Cerebellar nuclear complex (tissue), 1 donor: ENCODE measurements around the gene TIGD1.
"Not testable (repeated sequence)": the region's sequence is repeated elsewhere in the genome, so short reads cannot be mapped to it uniquely, and the experiment has no call there.

Experiments used
- DNase-seq, 2 experiments: peaks; one replicate each; lab custom pipeline; 2025; lab: John Stamatoyannopoulos, UW

The TIGD1 gene

DNA sequence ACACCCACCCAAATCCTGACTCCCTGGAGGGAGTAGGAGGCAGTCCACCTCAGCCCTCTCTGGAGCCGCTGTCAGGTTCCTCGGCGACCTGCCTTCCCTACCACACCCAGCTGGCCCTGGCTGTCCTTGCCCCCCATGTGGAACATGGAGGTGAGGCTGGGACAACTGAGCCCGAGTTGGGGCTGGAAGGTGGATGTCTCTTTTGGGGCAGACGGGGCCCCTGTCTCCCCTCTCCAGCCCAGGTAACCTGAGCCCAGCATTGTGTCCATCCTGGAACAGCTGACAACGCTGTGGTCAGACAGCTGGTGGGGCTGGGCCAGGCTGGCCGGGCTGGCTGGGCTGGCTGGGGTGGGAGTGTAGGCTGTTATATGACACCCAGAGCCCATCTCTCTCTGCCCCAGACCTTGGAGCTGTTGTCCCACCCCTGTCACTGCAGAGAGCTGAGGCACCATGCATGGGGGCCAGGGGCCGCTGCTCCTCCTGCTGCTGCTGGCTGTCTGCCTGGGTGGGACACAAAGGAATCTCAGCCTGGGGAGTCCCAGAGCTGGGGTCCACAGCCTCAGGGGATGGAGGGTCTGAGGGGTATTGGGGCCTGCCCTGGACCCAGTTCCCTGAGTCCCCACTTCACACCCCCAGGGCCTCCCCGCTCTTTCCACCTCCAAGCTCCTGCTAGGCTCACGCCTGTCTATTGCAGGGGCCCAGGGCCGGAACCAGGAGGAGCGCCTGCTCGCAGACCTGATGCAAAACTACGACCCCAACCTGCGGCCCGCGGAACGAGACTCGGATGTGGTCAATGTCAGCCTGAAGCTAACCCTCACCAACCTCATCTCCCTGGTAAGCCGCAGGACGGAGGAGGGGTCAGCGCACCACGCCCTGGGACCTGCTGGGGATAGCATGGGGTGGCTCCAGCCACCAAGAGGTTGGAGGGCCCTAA lies 10.8 kb downstream of the TIGD1 start, which contains the start of gene CHRNG:
TSS of gene CHRNG (plus strand) at position 395 of the 934 bp plus-strand sequence. CDS start at position 451, 56 bp downstream.
- DNase-seq = no peak

DNA sequence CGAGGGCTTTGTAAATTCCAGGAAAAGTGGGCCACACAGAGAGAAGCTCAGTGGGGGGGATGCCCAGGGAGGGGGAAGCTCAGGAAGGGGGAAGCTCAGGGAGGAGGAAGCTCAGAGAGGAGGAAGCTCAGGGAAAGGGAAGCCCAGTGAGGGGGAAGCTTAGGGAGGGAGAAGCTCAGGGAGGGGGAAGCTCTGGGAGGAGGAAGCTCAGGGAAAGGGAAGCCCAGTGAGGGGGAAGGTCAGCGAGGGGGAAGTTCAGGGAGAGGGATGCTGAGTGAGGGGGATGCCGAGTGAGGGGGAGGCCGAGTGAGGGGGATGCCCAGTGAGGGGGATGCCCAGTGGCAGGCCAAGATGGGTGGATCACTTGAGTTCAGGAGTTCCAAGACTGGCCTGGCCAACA lies 11.7 kb downstream of the TIGD1 start:
- DNase-seq = no peak

DNA sequence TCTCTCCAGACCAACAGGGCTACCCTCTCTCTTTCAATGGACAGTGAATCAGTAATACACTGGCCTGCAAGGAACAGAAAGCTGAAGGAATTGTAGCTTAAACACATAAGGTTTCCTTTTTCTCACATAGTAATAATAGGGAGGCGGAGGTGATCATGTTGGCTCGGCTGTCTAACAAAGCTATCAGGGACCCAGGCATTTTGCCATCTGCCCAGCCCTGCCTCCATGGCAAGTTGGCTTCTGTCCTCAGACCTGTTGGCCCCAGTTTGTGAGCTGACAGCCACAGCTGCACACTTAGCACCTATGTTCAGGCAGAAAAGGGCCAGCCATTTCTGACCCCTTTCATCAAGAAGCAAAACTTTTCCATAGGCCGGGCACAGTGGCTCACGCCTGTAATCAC lies 12.9 kb downstream of the TIGD1 start:
- no peak for DNase-seq

DNA sequence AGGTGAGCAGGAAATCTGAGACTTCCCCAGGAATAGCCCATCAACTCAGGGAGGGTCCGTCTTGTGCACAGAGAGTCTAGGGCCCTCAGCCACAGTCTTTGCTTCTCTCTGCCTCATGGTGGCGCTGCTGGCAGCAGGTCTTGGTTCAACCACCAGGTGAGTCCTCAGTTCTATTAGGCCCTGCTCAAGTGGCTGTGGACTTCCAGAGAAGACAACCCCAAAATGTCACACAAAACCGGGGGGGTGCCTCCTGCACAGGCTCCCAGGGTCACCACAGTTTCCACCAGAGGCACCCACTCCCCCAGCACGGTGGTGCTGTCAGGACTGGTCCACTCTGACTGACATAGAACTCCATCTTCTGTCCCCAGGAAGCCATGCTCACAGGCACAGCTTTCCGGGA lies 13.3 kb downstream of the TIGD1 start:
- DNase-seq = no peak

DNA sequence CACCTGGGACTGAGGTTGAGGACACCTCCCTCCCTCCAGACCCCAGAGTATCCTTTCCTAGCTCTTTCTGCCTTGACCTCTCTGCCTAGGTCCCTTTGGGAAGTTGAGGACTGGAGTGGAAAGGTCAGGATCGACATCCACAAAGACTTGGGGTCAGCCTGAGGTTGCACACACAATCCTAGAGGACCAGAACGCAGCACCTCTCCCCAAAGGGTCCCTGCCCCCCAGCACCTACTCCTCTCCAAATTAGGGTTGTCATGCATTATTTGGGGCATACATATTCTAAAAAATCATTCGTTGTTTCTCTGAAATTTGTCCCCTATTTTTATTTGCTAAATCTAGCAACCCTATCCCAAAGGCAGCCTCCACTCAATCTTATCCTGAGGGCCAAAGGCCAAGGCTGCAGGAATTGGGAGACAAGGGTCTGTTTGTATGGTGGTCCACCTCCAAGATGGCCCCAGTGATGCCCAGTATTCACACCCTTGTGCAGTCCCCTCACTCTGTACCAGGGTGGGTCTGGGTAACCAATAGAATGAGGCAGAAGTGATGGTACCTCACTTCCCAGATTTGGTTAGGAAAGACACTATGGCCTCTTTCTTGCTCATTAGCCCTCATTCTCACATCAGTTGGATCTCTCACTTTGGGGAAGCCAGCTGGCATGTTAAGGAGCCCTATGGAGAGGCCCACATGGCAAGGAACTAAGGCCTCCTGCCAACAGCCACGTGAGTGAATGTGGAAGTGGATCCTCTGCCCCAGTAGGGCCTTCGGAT lies 14.4 kb downstream of the TIGD1 start:
- no peak for DNase-seq

DNA sequence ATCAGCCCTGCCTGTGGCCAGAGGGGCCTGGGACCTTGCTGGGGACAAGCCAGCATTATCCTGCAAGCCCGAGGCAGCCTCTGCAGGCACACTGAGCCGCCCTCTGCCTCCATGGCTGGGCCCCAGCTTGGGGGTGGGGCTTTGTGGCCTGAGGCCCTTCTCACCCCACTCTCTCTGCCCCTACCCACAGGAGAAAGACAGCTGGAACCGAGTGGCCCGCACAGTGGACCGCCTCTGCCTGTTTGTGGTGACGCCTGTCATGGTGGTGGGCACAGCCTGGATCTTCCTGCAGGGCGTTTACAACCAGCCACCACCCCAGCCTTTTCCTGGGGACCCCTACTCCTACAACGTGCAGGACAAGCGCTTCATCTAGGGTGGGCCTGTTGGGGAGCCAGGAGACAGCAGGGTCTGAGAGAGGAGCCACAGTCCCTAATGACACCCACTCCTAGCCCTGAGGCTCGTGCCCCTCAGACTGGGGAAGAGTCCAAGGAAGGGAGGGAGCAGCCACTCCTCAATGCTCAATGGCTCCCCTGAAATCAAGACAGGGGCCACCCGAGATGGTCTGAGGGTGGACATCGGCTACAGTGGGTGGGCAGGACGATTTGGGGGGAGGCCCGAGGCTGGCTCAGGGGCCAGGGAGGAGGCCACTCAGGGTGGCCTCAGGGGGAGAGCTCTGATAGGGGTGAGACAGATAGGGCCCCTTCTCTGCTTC lies 15.3 kb downstream of the TIGD1 start:
- DNase-seq = no peak

DNA sequence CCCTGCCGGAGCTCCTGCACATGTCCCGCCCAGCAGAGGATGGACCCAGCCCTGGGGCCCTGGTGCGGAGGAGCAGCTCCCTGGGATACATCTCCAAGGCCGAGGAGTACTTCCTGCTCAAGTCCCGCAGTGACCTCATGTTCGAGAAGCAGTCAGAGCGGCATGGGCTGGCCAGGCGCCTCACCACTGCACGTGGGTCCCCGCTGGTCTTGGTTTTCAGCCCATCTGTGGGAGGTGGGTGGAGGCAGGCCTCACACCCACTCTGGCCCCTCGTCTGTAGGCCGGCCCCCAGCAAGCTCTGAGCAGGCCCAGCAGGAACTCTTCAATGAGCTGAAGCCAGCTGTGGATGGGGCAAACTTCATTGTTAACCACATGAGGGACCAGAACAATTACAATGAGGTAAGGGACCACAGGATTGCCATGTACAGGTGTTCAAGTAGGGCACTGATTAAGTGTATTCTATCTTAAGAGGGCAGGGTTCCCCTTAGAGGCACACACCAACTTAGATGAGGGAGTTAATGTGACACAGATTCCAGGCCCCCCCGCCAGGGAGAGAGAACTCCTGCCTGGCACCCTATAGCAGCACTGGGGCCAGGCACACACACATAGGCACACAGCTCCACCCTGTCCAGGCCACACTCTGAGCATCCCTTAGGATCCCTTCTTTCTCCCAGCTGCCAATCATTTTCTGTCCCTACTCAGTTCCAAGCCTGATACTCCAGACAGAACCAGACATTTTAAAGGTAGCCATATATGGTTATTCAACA lies 16.2 kb downstream of the TIGD1 start:
- DNase-seq = no peak

DNA sequence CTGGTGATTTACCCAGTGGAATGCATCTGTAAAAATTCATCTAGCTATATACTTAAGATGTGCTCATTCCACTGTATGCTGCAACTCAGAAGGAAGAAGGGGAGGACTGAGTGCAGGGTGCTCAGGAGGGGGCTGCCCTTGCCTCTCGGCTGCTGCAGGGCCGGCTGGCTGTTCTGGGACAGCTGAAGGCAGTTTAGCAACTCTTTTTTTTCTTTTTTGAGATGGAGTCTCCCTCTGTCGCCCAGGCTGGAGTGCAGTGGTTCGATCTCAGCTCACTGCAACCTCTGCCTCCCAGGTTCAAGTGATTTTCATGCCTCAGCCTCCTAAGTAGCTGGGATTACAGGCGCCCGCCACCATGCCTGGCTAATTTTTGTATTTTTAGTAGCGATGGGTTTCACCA lies 17.5 kb downstream of the TIGD1 start:
- not testable (repeated sequence) for DNase-seq

DNA sequence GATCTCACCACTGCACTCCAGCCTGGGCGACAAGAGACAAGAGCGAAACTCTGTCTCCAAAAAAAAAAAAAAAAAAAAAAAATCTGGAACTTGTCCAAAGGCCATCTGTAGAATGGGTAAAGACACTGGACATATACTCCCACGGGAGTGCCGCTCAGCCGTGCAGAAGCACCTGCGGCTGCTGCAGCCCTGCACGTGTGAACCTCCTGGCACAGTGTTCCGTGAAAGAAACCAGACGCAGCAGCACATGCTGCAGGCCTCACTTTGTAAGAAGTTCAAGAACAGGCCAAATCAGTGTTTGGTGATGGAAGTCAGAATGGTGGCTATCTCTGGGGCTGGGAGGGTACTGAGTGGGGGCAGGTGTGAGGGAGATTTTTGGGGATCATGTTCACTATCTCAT lies 17.9 kb downstream of the TIGD1 start:
- DNase-seq = no peak

DNA sequence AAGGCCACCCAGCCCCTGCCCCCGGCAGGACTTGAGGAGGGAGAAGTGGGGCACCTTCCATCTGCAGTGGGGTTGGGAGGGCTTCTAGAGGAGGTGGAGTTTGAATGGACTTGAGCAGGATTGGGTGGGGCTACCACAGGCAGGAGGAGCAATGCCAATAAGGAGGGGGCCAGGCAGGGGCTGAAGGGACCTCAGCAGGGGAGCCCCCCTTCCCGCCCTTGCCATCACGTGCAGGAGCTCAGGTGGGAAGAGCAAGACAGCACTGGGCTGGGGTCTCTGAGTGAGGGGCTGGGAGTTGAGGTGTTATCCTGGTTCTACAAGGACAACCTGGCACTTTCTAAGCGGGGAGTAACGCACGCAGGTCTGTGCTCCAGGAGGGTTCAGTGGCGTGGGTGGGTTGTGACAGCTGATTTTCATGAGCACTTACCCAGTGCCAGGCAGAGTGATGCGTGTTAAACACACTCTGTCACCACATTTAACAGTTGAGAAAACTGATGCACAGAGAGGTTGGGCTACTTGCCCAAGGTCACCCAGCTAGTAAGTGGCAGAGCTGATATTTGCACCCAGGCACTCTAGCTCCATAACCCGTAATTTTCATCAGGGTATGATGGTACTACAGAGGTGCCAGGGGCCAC lies 19.6 kb downstream of the TIGD1 start:
- DNase-seq = no peak

DNA sequence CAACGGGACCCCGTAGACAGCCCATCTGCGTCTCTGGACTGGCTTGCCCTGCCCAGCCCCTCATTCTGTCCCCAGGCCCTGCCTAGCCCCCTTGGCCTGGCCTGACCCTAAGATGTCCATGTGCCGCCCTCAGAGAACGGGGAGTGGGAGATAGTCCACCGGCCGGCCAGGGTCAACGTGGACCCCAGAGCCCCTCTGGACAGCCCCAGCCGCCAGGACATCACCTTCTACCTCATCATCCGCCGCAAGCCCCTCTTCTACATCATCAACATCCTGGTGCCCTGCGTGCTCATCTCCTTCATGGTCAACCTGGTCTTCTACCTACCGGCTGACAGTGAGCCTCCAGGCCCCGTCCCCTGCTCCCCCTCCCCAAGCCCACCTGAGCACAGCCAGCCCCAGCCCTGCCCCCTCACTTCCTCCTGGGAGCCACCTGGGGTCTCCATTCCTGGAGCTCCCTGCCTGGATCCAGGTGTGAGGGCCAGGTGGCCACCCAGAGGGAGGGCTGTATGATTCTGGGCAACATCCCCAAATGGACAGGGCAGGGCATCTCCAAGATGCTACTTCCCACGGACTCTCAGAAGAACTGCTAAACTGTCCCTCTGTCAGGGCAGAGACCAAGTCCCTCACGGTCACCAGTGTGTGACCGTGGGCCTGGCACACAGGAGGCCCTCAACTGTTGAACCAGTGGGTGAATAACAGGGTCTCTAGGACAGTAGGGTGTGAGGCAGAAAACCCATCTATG lies 20.4 kb downstream of the TIGD1 start:
- no peak for DNase-seq

DNA sequence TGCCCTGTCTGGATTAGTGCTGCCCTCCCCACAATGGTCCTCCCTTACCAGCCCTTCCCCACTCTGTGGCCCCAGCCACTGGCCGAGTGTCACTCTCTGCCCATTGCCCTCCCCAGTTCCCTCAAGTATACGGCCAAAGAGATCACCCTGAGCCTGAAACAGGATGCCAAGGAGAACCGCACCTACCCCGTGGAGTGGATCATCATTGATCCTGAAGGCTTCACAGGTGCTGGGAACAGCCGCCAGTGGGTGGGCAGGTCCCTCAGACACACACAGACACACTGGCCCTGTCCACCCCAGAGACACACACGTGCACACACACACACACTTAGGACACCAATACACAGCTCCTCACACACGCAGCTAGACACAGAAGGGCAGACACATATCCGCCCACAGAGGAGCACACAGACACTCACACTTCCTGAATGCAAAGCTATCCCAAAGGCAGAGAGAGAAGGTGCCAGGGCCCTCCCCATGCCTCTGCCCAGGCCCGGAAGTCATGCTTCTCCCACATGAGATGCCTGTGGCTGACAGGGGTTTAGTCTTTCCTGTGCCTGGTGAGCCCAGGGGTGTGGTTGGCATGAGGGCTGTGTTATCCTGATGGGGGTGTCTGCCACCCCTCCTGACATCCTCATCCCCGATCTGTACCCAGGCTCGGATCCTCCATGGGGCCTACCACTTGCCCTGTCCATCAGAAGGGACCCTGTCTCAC lies 21.5 kb downstream of the TIGD1 start:
- no peak for DNase-seq

DNA sequence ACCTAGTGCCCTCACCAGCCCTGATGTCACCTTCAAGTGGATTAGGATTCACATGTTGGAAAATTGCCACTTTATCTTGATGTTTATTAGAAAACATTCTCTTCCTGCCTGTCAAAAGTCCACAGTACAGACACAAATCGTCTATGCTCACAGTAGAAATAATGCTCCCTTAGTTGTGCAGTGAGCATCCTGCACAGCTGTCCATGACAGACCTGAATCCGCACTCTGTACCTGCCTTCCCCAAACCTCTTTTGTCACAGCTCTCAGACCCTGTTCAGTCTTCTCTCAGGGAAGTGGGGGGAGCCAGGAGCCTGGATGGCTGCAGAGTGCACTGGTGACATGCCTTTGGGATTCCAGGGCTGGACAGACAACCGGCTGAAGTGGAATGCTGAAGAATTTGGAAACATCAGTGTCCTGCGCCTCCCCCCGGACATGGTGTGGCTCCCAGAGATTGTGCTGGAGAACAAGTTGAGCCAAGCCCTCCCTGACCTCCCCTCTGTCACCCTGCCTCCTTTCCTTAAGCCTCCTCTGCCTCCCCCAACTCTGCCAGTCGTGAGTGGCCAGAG lies 22.4 kb downstream of the TIGD1 start:
- no peak for DNase-seq

DNA sequence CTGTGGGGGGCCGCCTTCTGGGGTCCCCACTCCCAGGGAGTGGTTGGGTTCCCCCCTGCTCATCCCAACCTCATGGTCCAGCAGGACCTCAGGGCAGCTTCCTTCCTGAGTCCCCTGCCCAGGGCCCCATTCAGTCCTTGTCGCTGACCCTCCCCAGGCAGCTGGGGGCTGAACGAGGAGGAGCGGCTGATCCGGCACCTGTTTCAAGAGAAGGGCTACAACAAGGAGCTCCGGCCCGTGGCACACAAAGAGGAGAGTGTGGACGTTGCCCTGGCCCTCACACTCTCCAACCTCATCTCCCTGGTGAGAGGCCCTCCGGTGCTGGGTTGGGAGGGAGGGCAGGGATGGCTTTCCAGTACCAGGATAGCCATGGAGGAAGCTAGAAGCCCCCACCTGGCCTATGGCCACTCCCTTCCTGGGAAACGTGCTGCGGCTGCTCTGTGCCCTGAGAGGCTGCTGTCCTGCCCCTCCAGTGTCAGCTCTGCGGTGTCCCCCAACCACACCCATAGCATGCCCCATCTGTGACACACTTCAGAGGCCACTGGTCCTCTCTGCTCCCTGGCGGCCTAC lies 23.9 kb downstream of the TIGD1 start:
- DNase-seq = no peak

DNA sequence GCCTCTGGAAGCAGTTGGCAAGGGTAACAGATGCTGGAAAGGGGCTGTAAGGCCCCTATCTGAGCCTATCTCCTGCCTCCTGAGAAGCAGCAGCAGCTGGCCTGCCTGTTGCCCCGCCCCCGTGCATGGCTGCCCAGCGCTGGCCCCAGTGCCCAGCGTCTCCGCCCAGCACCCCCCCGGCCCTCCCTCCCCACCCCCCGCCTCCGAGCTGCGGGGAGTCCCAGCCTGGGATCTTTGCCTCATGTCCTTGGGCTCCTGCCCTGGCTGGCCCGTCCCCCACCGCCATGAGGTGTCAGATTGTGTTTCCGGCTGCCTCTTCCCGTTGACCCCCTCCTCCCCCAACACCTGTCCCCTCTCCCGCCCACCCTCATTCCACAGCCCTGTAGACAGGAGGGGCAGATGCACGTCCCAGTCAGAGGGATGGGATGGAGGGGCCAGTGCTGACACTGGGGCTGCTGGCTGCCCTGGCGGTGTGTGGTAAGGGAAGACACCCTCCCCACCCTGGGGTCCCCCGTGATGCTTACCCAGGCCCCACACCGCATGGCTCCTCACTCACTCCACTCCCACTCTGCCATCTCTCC lies 24.5 kb downstream of the TIGD1 start, which contains the start of gene CHRND:
TSS of gene CHRND (plus strand) at position 370 of the 581 bp plus-strand sequence. CDS start at position 426, 56 bp downstream.
- no peak for DNase-seq

DNA sequence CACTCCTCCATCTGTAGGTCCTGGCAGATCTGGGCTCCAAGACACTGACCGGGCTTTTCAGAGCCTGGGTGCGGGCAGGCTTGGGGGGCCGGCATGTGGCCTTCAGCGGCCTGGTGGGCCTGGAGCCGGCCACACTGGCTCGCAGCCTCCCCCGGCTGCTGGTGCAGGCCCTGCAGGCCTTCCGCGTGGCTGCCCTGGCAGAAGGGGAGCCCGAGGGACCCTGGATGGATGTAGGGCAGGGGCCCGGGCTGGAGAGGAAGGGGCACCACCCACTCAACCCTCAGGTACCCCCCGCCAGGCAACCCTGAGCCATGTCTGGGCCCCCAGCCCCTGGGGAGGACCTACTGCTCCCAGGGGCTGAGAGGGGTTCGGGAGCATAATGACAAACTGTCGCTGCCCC lies 25.2 kb downstream of the TIGD1 start:
- DNase-seq = no peak

DNA sequence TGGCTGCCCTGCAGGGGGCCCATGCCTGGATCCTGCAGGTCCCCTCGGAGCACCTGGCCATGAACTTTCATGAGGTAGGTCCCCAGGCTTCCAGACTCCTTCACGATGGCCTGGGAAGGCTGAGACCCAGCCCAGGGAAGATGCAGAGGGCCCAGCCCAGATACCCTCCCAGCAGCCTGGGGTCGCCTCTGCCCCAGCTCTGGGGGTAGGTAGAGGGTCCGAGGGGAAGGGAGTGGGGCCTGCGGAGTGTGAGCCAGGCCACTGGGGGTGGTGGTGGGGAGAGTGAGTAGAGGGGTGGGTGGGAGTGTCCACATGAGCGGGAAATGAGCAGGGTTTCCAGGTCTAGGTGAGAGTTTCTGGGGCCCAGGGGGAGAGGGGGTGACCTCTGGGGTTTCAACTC lies 25.6 kb downstream of the TIGD1 start:
- no peak for DNase-seq
